Common myeloid progenitor, CD34-positive (primary cell): Measurements from ENCODE around the gene PLIN4.

Experiments
- CTCF ChIA-PET: fragments of 350-600 bp; sonication (Branson Sonifier 250); formaldehyde crosslinking; loops from one replicate; lab custom pipeline; 2021; ENCODE audit warnings: antibody characterized with exemption; lab: Charles Lee
- POLR2A ChIA-PET: fragments of 350-600 bp; sonication (Branson Sonifier 250); formaldehyde crosslinking; loops from one replicate; lab custom pipeline; 2021; ENCODE audit warnings: antibody characterized with exemption; lab: Charles Lee
- DNase-seq, 3 donors: peaks; one replicate each; pipeline versions ENCODE4 v3.0.0 to v3.0.0-alpha.2; 2013
- H3K27ac ChIP-seq, 2 experiments: 1 replicate in 1 of 2; 2 replicates in 1 of 2; pipeline ENCODE4 v1.7.0; 2013; ENCODE audit warnings: inconsistent platforms in 2 of 2, low read length in 2 of 2, mild to moderate bottlenecking in 2 of 2, low read depth in 1 of 2, moderate library complexity in 1 of 2; ENCODE audit not compliant: severe bottlenecking in 2 of 2, insufficient read depth in 1 of 2, poor library complexity in 1 of 2
- H3K27me3 ChIP-seq, 5 experiments: replicated peaks in 2 of 5; 1 replicate in 3 of 5; 2 replicates in 2 of 5; pipeline versions ENCODE4 v1.6.1 to v1.7.0; 2013; ENCODE audit warnings: low read length in 4 of 5, mild to moderate bottlenecking in 2 of 5, moderate library complexity in 2 of 5, inconsistent platforms in 1 of 5; ENCODE audit not compliant: insufficient read depth in 5 of 5, control insufficient read depth in 4 of 5
- H3K36me3 ChIP-seq, 4 experiments: 1 replicate in 2 of 4; 2 replicates in 2 of 4; pipeline versions ENCODE4 v1.6.1 to v1.7.0; 2013; ENCODE audit warnings: low read length in 3 of 4, control low read depth in 1 of 4, mild to moderate bottlenecking in 1 of 4; ENCODE audit not compliant: control insufficient read depth in 4 of 4, insufficient read depth in 4 of 4
- H3K4me1 ChIP-seq, 4 experiments: 1 replicate in 3 of 4; 2 replicates in 1 of 4; pipeline versions ENCODE4 v1.6.1 to v1.7.1; 2013; ENCODE audit warnings: low read length in 3 of 4, mild to moderate bottlenecking in 3 of 4, control low read depth in 1 of 4, inconsistent platforms in 1 of 4, moderate library complexity in 1 of 4; ENCODE audit not compliant: control insufficient read depth in 4 of 4, insufficient read depth in 4 of 4; ENCODE audit errors: control extremely low read depth in 1 of 4
- H3K4me3 ChIP-seq, 7 experiments: 1 replicate in 4 of 7; 2 replicates in 3 of 7; pipeline versions ENCODE4 v1.5.1 to v1.7.0; 2013; ENCODE audit warnings: mild to moderate bottlenecking in 7 of 7, low read length in 6 of 7, moderate library complexity in 6 of 7, inconsistent platforms in 2 of 7, low read depth in 2 of 7, control low read depth in 1 of 7; ENCODE audit not compliant: insufficient read depth in 4 of 7, control insufficient read depth in 1 of 7; ENCODE audit errors: extremely low read depth in 1 of 7
- H3K9me3 ChIP-seq, 5 experiments: 1 replicate in 4 of 5; 2 replicates in 1 of 5; pipeline versions ENCODE4 v1.6.1 to v1.7.1; 2013; ENCODE audit warnings: low read length in 4 of 5, mild to moderate bottlenecking in 2 of 5, inconsistent platforms in 1 of 5, low read depth in 1 of 5, moderate library complexity in 1 of 5; ENCODE audit not compliant: control insufficient read depth in 4 of 5, insufficient read depth in 2 of 5; ENCODE audit errors: control extremely low read depth in 1 of 5
- WGBS: methylation state at CpG from one replicate; pipeline ENCODE4 v1.1.5; 2013; ENCODE audit not compliant: insufficient coverage; 5-methylcytosine and 5-hydroxymethylcytosine counted together

Gene PLIN4

DNA sequence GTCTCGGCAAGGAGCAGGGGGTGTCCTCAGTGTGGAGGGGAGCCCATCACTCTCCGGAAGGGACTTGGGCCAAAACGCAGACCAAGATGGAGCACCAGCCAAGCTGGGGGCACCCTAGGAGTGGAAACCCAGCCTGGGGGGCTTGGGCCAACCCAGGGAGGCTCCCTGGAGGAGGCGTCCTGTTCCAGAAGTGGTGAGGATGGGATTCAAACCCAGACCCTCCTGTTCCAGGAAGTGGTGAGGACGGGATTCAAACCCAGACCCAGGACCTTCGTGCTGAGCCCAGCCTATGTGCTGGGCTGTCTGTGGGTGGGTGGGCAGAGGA lies 848 bp upstream of the PLIN4 start:
- H3K9me3 ChIP-seq, result no peaks in the 10 kb centered on the region
- H3K36me3 ChIP-seq, result no peaks in the 10 kb centered on the region
- no peak overlapping the region for H3K4me3 ChIP-seq
- 87% methylated on average over 3 of the region's 6 CpGs for WGBS
- CTCF ChIA-PET, result no interaction called here
- no peaks in the 10 kb centered on the region for H3K27me3 ChIP-seq
- no peak for DNase-seq
- POLR2A ChIA-PET, result no interaction called here
- H3K4me1 ChIP-seq, result no peaks in the 10 kb centered on the region
- H3K27ac ChIP-seq, result no peak overlapping the region

DNA sequence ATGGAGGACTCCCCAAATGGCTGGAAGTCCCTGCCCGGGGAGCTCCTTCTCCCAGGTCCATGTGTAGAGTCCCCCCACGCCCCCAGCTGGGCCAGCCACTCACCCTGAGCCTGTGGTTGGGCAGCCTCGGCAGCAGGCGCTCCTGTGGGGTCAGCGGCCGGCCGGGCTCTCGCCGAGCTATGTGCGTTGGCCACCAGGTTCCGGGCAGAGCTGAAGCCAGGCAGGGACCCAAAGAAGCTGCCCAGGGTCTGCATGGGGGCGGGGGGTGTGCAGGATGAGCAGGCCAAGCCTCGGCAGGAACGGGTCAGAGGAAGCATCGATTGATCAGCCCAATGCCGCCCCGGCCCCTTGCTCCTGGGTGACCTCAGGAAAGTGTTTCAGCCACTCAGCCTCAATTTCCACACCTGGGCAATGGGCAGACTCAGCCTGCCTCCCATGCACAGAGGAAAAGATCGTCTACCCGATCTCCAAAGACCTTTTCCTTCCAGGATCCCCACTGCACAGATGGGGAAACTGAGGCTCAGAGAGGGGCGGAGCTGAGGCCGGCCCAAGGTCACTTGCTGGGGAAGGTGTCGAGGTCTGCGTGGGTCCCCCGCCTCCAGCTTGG lies 732 bp downstream of the PLIN4 start:
- Histone ChIP-seq H3K4me1 (no peaks in the 10 kb centered on the region), H3K9me3 (no peaks in the 10 kb centered on the region), H3K27ac (no peak overlapping the region), H3K4me3 (no peak overlapping the region), H3K27me3 (no peaks in the 10 kb centered on the region), H3K36me3 (no peaks in the 10 kb centered on the region)
- POLR2A ChIA-PET, result interaction anchor here (0.5 kb wide), 1 partner anchor 174 kb away, joined by 3 read pairs; no protein-coding TSS in a partner anchor
- 93% methylated on average over 24 of the region's 24 CpGs for WGBS
- CTCF ChIA-PET, result interaction anchor here (1.5 kb wide), 1 partner anchor 8 kb away, joined by 6 read pairs; no protein-coding TSS in a partner anchor
- no peak for DNase-seq

DNA sequence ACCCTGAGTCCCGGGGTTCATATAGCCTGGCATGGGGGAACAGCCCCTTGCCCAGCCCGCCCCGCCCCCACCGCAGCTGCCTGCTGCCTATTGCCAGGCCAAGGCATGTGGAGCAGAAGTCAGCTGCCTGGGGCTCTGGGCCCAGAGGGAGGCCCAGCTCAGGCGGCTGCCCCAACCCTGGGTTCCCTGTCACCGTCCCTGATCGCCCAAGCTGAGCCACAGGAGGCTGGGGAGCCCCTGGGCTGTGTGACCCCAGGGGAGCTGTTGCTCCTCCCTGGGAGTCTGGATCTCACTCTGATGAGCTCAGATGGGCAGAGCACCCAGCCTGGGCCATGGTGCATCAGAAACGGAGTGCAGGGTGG lies 1.4 kb downstream of the PLIN4 start:
- H3K9me3 ChIP-seq, result no peaks in the 10 kb centered on the region
- CTCF ChIA-PET, result interaction anchor here (1.5 to 1.8 kb wide), 2 partner anchors 9 to 24 kb away, joined by 4 to 6 read pairs; no protein-coding TSS in a partner anchor
- no peak overlapping the region for H3K4me3 ChIP-seq
- POLR2A ChIA-PET, result no interaction called here
- no peaks in the 10 kb centered on the region for H3K27me3 ChIP-seq
- no peaks in the 10 kb centered on the region for H3K36me3 ChIP-seq
- 70% methylated on average over 8 of the region's 8 CpGs for WGBS
- H3K4me1 ChIP-seq, result no peaks in the 10 kb centered on the region
- DNase-seq, result no peak
- no peak overlapping the region for H3K27ac ChIP-seq

GRCh38 chr19:4516199-4516938 lies 1.9 kb downstream of the PLIN4 start:
- WGBS, result 68% methylated on average over 13 of the region's 14 CpGs
- no peaks in the 10 kb centered on the region for H3K9me3 ChIP-seq
- POLR2A ChIA-PET, result no interaction called here
- no peaks in the 10 kb centered on the region for H3K4me1 ChIP-seq
- CTCF ChIA-PET, result interaction anchor here (1.5 to 1.8 kb wide), 2 partner anchors 9 to 24 kb away, joined by 4 to 6 read pairs; no protein-coding TSS in a partner anchor
- no peak for DNase-seq
- no peaks in the 10 kb centered on the region for H3K36me3 ChIP-seq
- no peaks in the 10 kb centered on the region for H3K27me3 ChIP-seq
- no peak overlapping the region for H3K4me3 ChIP-seq
- H3K27ac ChIP-seq, result no peak overlapping the region

DNA sequence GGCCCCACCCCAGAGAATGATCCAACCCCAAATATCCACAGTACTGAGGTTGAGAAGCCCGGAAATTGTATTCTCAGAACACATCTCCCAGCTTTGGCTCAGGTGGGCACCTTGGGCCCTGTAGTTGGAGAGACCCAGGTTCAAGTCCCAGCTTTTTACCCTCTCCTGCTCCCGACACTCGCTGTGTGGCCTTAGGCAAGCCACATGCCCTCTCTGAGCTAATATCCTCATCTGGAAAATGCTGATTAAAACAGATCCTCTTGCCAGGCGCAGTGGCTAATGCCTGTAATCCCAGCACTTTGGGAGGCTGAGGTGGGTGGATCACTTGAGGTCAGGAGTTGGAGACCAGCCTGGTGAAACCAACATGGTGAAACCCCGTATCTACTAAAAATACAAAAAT lies 2.6 kb downstream of the PLIN4 start:
- Histone ChIP-seq H3K4me1 (no peaks in the 10 kb centered on the region), H3K36me3 (no peaks in the 10 kb centered on the region), H3K4me3 (no peak overlapping the region), H3K27ac (no peak overlapping the region), H3K27me3 (no peaks in the 10 kb centered on the region), H3K9me3 (no peaks in the 10 kb centered on the region)
- DNase-seq, result no peak
- CTCF ChIA-PET, result interaction anchor here (1.8 kb wide), 1 partner anchor 25 kb away, joined by 4 read pairs; no protein-coding TSS in a partner anchor
- WGBS, result 96% methylated on average over 3 of the region's 5 CpGs
- POLR2A ChIA-PET, result no interaction called here

DNA sequence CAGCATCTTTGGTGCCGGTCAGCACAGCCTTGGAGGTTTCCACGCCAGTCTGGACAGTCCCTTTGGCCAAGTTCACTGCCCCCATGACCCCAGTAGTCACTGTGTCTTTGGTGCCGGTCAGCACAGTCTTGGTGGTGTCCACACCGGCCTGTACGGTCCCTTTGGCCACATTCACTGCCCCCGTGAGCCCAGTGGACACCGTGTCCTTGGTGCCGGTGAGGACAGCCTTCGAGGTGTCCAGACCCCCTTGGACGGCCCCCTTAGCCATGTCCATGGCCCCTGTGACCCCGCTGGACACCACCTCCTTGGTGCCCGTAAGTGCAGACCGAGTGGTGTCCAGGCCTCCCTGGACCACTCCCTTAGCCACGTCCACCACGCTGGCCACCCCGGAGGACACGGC lies 5.0 kb downstream of the PLIN4 start:
- POLR2A ChIA-PET, result no interaction called here

GRCh38 chr19:4512070-4512469 lies 6.2 kb downstream of the PLIN4 start:
- no peak overlapping the region for H3K4me3 ChIP-seq
- H3K27me3 ChIP-seq, result no peaks in the 10 kb centered on the region
- POLR2A ChIA-PET, result no interaction called here
- H3K36me3 ChIP-seq, result no peaks in the 10 kb centered on the region
- no peaks in the 10 kb centered on the region for H3K9me3 ChIP-seq
- CTCF ChIA-PET, result no interaction called here
- no peak for DNase-seq
- WGBS, result 94% methylated on average over 17 of the region's 17 CpGs
- H3K27ac ChIP-seq, result no peak overlapping the region
- no peaks in the 10 kb centered on the region for H3K4me1 ChIP-seq

More for the DNA sequence above, 5.0 kb downstream of the PLIN4 start:
- H3K27ac ChIP-seq, result no peak overlapping the region
- no peak overlapping the region for H3K4me3 ChIP-seq
- DNase-seq, result no peak
- H3K27me3 ChIP-seq, result no peaks in the 10 kb centered on the region
- no peaks in the 10 kb centered on the region for H3K4me1 ChIP-seq
- WGBS, result 91% methylated on average over 16 of the region's 17 CpGs
- no peaks in the 10 kb centered on the region for H3K36me3 ChIP-seq
- CTCF ChIA-PET, result interaction anchor here (0.6 kb wide), 1 partner anchor 86 kb away, joined by 3 read pairs; no protein-coding TSS in a partner anchor
- H3K9me3 ChIP-seq, result no peaks in the 10 kb centered on the region
